LoVo (cell line): ENCODE results near the gene VWF.
A peak's percentile ranks its signal among the peaks of the same experiment; 100 is the strongest.

ENCODE experiments used
- DNase-seq: peaks from one replicate; pipeline ENCODE4 v3.0.0-alpha.2; 2016; ENCODE audit warnings: low spot score

The VWF gene

GRCh38 chr12:6058481-6059161 is 65.8 kb downstream of the VWF start:
- no peak for DNase-seq

- no peak for DNase-seq
These were observed 66.8 kb downstream of the VWF start for GRCh38 chr12:6057700-6058099.

GRCh38 chr12:6056406-6057240 is 67.8 kb downstream of the VWF start:
- no peak for DNase-seq

- no peak for DNase-seq
These were observed 70.9 kb downstream of the VWF start for GRCh38 chr12:6053541-6053940.

GRCh38 chr12:6052940-6053329 is 71.5 kb downstream of the VWF start:
- DNase-seq: no peak

- DNase-seq: no peak
These were observed 72.1 kb downstream of the VWF start for GRCh38 chr12:6052206-6052939.

- no peak for DNase-seq
These were observed 74.5 kb downstream of the VWF start for GRCh38 chr12:6049992-6050391.

- DNase-seq: no peak
These were observed 74.9 kb downstream of the VWF start for GRCh38 chr12:6049587-6049986.

- DNase-seq: no peak
These were observed 76.9 kb downstream of the VWF start for GRCh38 chr12:6047249-6048237.

- DNase-seq: no peak
These were observed 77.8 kb downstream of the VWF start for GRCh38 chr12:6046511-6047180.

- DNase-seq: no peak
These were observed 79.0 kb downstream of the VWF start for GRCh38 chr12:6045438-6045837.

GRCh38 chr12:6044082-6044481 is 80.4 kb downstream of the VWF start:
- peak; percentile 13 for DNase-seq

- no peak for DNase-seq
These were observed 82.0 kb downstream of the VWF start for GRCh38 chr12:6042446-6042845.

- no peak for DNase-seq
These were observed 82.6 kb downstream of the VWF start for GRCh38 chr12:6041891-6042290.

- no peak for DNase-seq
These were observed 83.7 kb downstream of the VWF start for GRCh38 chr12:6040815-6041214.

GRCh38 chr12:6039894-6040601 is 84.4 kb downstream of the VWF start:
- peak; percentile 76 for DNase-seq

- DNase-seq: peak; percentile 66
These were observed 86.3 kb downstream of the VWF start for GRCh38 chr12:6038160-6038559.

- DNase-seq: no peak
These were observed 87.0 kb downstream of the VWF start for GRCh38 chr12:6037459-6037858.

- no peak for DNase-seq
These were observed 88.0 kb downstream of the VWF start for GRCh38 chr12:6036509-6036908.

- no peak for DNase-seq
These were observed 89.9 kb downstream of the VWF start for GRCh38 chr12:6034596-6034995.
